Measurements from ENCODE around the gene ZNF286A.

DNA sequence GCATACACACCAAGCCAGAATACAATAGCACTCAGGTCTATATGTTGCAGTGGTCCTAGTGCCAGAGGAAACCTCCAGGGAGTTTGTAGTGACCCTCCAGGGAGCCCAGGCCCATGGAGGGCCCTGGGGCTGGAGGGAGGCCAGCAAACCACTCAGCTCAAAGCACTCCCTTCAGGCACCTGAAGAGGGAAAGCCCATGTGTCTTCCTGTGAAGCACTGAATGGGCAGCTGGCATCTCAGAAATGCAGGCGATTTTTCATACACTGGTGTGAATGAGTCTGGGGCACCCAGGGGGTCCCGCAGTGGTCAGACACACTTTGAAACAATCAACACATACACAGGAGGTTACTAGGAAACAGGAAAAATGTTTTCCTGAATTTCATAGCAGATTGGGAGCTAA is 45.3 kb downstream of the ZNF286A start:
- no peak for TF ChIP-seq CTCF (IDR thresholded peaks at IDR 0.05; ENCODE audit: poor library complexity)
- no peak for TF ChIP-seq EZH2 (IDR thresholded peaks at IDR 0.05; ENCODE audit: borderline replicate concordance)
- TF ChIP-seq EZH2phosphoT487 (IDR thresholded peaks at IDR 0.05; ENCODE audit: low read depth, severe bottlenecking, unreplicated experiment), result no peak

Data from hepatocyte (in vitro differentiated cells).